ENCODE measurements around the gene CCR5.
"Not testable (repeated sequence)": the region's sequence is repeated elsewhere in the genome, so short reads cannot be mapped to it uniquely, and the experiment has no call there.

Gene CCR5

DNA sequence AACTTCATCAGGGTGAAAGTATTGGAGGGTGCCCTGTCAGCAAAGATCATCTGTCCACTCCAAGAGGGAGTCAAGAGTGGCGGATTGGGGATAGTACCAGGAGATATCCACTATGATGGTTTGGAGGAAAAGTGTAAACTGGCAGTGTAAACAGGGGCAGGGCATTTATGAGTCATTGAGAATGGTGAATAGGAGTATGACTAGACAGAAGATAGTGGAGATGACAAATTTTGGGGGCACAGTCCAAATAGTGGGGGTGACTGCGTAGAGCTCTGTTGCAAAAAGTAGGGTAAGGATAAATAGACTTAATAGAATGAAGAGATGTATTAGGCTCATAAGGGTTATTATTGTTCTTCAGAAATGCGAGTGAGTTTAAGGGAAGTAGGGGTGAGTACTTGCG, 18.1 kb downstream of the CCR5 start:
- not testable (repeated sequence) for DNase-seq

DNA sequence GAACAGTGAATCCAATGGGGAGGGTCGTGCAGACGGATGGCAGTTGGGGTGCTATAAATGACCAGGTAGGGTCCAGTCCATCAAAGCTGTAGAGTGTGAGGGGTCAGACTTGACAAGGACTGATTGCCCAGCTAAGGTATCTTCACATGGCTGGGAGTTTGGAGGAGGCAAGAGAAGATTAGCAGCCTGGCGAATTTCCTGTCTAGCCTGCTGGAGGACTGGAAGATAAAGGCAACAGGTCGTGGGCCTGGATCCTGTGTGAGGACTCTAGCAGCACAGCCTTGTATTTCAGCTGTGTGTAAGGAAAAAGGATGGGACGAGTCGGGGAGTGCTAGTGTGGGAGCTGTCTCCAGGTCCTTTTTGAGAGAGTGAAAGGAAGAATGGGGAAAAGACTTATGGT, 18.6 kb downstream of the CCR5 start:
- no peak for DNase-seq

DNA sequence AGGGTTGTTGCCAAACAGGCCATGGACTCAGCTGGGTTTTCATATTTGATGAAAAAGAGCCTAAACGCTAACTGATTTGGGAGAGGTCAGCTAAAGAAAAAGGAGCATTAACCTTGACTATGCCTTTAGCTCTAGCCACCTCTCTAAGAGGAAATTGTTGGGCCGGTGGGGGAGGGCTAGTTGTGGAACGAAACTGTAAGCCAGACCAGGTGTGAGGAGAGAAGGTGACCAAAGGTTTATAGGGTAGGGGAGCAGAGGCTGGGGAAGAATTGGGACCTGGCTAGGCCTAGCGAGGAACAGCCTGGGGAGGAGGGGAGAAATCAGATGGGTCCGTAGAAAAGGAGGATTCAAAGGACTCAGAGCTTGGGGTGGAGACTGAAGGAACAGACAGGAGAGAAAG, 20.8 kb downstream of the CCR5 start:
- not testable (repeated sequence) for DNase-seq

DNA sequence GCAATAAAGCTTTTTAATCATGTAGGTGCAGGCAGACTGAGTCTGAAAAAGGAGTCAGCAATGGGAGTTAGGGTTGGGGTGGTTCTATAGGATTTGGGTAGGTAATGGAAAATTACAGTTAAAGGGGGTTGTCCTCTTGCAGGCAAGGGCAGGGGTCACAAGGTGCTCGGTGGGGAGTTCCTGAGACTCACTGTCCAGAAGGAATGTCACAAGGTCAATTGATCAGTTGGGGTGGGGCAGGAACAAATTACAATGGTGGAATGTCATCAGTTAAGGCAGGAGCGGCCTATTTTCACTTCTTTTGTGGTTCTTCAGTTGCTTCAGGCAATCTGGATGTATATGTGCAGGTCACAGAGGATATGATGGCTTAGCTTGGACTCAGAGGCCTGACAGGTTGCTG, 22.3 kb downstream of the CCR5 start:
- no peak for DNase-seq

DNA sequence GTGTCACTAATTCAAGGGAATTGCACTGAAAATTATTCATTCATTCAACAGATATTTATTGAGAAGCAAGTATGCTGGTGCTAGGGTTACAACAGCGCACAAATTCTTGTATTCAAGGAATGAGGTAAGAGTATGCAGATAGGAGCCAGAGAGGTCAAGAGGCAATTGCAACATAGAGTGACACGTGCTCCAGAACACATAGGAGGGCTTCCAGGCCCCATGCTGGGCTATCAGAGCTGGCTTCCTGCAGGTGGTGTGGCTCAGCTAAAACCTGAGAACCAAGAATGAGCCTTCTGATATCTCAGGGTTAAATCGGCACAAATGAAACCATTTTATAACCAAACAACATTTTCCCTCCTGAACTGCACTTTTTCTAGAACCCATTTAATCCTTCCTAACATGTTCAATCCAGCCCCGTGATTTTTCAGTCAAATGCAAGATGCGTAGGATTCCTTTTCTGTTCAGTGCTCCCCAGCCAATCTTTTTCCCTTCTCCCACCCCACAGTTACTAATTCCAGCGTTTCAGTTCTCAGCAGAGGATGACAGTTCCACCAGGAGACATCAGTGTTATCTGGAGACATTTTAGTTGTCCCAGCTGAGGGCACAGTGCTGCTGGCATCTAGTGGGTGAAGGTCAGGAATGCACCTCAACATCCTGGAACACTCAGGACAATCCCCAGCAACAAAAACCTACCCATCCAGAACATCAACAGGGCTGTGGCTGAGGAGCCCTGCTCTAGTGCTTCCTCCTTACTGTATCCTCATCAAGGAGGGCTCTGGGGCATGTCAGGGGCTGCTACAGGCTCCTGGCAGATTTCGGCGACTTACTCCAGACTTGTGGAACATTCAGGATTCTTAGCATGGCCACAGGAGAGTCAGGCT, 23.0 kb downstream of the CCR5 start:
- DNase-seq: no peak

DNA sequence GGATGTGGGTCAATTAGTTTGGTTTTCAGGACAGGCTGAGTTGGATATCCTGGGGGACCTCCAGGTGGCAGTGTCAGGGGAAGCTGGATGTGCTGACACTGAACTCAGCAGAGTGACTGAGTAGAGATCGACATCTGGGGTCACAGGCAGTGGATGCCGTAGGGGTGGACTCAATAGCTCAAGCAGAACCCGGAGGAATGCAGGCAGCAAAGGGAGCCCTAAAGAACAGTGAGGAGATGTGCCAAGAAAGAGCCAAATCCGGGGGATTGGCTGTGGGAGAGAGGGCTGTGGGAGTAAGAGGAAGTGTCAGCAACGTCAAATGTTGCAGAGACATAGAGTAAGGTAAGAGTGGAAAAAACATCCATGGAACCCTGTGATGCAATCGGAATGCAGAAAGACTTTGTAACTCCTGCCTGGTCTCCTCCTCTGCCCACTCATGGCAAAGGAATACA, 24.5 kb downstream of the CCR5 start:
- DNase-seq: no peak

DNA sequence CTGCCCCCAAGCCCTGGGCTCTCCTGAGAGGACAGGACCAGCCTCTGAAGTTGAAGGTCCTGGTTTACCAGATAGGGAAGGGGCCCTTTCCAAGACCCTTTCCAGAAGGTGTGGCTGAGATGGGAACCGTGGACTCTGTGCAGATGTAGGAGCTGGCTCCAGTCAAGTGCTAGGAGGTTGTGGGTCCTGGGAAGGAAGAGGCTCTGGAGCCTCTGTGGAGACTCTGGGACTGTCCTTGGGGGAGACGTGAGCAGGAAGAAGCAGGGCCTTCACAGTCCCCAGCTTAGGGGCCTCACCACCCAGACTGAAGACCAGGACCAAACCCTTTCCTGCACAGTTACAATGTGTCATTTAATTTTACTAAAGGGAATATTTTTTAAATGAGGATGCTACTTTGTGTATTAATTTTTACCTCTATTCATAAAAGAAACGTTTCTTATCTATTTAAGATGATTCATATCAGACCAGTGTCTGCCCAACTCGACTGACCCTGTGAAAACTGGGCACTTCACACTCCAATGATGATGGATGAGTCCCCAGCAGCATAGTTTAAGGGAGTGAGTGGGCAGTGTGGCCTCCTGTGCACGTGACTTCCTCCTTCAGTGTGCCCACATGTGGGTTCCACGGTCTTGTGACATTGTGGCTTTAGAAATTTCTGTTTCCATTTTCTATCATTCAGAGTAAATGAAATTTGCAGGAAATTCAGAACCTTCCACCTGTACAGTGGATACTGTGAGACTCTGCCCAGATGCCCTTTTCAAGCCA, 25.2 kb downstream of the CCR5 start:
- no peak for DNase-seq

DNA sequence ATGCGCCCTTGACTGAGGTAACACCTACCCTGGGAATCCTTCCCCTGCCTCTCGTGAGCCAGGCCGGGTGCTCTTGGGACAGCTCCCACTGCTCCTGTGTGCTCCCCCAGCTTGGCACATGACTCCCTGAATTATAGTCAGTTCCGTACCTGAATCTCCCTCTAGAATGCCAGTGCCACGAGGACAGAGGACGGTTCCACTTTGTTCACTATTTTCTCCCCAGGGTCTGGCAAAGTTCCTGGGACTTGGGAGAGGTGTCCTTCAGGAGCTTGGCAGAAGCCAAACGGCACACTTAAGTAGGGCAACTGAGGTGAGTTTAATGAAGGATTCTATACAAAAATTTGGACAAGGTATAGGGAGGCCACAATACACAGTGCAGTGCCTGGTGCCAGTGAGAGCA, 26.4 kb downstream of the CCR5 start:
- DNase-seq: no peak

DNA sequence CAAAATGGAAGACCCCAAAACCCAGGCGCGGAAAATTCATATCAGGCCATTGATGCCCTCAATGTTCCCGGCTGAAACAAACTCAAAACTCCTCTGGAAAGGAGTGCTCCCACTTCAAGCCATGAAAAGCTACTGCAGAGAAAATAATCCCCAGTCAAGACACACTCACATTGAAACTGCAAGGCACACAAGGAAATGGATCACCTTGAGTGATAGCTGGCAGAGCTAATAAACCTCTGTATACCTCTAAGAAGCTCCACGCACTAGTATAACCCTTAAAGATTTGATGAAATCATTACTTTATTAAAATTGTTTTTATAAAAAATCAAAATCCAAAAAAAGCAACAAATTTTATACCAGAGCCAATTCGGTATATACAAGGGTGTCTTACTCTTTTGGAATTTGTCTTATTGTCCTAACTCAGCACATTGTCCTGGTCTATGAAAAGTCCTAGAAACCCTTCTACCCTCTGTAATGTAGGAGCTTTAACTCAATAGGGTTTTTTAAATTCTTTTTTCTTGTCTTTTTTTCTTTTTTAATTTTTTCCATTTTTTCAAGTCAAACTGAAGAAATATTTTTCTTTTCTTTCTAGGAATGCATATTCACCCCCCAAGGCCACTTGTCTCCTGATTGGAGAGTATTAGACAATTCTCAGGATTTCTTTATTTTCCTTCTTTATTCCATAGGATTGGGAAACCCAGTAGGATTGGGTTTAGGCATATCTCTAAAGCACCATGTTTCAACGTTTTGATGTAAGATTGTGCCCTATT, 27.6 kb downstream of the CCR5 start:
- no peak for DNase-seq

DNA sequence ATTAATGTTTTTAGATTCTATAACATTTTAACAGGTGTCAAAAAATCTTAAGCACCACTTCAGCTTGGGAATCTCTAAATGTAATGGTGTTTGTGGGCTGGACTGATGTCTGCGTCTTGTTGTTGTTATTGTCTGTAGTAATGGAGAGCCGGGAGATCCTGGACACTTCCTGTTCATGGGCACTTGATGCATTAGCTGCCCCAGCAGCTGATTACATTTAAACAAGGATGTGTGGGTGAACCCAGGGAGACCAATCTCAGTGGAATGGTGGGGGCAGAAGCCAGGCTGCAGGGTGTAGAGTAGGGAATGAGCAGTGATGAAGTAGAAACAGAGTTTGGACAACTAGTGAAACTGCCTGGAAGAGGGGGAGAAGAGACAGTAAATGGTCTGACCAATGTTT, 28.4 kb downstream of the CCR5 start:
- no peak for DNase-seq

DNA sequence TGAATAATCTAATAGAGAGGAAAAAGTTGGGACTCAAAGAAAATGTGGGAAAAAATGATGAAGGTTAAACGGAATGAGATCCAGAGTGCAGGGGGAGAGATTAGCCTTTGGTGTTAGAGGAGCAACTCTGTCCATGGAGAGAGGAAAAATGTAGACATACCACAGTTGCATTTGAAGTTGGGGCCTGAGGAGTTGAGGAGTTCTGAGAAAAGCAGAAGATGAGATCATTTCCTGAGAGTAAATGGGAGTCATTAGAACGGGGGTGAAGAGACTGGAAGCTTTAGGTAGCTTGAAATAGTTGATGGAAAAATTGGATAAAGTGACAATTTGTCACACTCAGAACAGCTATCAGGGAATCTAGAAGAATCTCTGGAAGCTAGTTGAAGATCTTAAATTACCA, 28.8 kb downstream of the CCR5 start:
- DNase-seq: no peak

DNA sequence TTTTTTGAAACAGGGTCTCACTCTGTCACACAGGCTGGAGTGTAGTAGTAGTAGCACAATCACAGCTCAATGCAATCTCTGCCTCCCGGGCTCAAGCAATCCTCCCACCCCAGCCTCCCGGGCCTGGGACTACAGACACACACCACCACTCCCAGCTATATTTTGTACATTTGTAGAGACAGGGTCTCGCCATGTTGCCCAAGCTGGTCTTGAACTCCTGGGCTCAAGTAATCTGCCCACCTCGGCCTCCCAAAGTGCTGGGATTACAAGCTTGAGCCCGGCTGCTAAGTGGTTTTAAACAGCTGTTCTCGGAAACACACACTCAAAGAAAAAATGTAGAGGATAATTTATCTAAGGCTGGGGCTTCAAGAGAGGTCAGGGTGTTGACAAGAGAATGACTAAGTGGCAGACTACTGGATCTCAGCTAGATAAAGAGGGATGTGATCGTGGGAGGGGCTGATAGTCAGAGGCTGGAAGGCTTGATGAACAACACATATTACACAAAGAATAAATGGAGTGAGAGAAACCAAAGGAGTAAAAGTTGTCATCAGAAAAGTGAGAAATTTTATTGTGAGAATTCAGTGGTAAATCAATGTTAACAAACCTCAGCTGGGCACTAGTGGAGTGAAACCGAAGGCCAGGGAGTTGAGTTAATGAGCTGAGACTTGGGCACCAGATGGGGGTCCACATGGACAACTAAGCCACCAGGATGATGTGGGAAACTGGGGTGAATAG, 29.4 kb downstream of the CCR5 start:
- no peak for DNase-seq

DNA sequence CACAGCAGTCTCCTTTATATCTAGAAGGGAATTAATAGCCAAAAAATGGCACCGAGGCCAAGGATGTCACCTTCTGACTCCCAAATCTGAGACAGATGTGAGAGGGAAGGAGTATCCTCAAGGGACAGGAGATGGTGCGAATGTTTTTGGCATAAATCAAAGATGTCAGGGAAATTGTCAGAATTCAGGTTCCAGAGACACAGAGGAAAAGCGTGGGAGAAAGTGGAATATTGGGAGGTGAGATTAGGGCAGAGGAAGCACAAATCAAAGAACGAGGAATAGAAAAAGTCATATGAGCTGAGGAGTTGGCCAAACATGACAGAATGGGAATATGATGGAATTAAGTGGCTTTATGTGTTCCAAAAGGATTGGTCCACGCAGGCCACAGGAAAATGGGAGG, 30.1 kb downstream of the CCR5 start:
- DNase-seq: no peak

DNA sequence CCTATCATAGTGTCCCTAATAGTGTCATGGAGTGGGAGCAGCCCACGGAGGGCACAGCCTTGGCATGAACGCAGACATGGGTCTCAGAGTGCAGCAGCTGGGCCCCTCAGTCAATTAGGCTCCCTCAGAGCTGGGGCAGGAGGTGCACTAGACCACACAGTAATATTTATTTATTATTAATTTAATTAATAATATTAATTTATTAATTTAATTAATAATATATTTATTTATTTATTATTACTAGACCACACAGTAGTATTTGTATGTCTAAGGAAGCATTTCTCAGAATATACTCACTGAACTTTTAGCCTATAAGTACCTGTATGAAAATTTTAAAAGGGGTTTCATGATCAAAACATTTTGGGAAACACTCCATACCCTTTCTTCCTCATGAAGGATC, 30.8 kb downstream of the CCR5 start:
- no peak for DNase-seq

DNA sequence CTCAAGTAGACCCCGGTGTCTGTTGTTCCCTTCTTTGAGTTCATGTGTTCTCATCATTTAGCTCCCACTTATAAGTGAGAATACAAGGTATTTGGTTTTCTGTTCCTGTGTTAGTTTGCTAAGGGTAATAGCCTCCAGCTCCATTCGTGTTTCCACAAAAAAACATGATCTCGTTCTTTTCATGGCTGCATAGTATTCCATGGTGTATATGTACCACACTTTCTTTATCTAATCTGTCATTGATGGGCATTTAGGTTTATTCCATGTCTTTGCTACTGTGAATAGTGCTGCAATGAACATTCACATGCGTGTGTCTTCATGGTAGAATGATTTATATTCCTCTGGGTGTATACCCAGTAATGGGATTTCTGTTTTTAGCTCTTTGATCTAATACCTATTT, 32.2 kb downstream of the CCR5 start:
- DNase-seq: not testable (repeated sequence)

DNA sequence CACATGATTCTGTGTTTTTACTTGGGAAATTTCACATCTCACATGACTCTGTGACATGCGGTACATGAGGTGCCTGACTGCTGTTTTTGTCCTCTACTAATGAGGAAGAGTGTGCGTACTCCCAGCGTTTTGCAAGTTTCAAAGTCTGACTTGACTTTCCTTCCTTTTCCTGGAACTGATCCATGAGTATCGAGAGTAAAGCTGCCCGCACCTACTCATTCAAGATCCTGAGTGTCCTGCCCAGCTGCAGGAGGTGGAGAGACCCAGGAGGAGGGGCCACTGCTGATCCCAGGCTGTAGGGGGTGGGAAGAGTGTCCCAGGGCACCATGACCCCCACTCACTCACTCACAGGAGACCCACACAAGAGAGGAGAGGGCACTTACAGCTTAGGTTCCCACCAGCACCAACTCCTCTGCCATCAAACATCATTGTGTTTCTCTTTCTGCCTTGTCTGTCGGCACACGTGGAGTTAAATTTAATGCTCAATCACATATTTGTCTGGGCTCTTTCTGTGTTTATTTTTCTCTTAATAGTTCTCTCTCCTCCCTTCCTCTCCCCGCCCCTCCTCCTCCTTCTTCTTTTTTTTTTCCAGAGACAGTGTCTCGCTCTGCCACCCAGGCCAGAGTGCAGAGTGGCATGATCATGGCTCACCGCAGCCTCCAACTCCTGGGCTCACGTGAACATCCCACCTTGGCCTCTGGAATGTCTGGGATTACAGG, 34.7 kb downstream of the CCR5 start:
- DNase-seq: no peak

DNA sequence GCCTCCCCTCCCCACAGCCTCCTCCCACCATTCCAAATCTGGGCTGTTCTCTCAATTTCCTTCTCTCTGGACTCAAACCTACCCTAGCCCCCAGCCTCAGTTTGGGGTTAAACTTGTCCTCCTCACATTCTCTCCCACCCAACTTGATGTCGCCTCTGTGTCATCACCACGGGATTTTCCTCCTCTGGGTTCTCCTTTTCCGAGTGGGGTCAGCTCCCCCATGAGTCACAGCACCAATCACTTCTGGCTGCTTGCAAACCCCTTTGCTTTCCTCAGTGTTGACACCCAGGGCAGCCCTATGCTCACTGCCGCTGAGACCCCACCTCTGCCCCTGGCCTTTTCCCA, 35.7 kb downstream of the CCR5 start:
- DNase-seq: no peak

DNA sequence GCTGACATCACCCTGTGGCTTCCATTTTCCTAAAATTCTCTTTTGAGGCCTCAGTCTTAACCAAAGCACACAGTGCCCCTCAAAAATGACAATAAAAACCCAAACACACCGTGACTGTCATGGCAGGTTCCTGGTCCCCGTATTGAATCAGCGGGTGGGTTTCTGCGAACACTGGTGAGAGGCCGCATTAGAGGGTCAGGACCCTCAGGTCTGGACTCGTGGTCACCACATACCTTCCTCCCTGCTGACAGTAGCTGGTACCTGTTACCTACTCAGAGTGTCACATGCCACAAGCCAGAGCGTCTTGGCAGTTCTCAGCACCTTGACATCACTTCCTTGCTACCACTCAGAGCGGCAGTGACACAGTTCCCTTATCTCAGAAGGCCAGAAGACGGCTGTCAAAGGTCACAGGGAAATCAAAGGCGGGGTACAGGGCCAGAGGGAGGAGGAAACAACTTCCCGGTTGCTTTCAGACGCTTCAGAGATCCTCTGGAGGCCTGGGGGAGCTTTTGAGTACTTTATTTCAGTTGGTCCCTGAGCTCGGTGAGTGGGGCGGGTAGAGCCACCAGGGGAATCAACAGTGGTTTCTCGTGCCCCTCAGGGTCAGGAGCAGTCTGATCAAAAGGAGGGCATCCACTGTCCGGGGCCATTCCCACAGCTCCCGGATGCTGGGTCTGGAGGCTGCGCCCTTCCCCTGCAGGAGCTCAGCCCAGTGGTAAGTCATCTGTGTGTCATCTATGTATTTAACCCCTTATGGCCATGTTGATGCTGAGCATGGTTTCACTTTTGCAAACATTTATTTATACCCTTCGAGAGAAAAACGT, 36.3 kb downstream of the CCR5 start, which contains the start of the genes CCR5AS and CCRL2:
Gene CCR5AS, minus strand, starts transcription at position 279 of the 824 bp plus-strand sequence.
Gene CCRL2, plus strand, starts transcription at position 472 of the 824 bp plus-strand sequence. CDS start 821 bp downstream, outside the sequence.
- DNase-seq: peak; percentile 45

DNA sequence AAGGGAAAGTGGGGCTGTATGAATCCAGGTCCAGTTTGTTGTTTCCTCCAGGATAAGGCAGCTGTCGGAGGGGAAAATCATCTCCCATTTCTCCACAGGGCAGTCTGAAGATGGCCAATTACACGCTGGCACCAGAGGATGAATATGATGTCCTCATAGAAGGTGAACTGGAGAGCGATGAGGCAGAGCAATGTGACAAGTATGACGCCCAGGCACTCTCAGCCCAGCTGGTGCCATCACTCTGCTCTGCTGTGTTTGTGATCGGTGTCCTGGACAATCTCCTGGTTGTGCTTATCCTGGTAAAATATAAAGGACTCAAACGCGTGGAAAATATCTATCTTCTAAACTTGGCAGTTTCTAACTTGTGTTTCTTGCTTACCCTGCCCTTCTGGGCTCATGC, 37.2 kb downstream of the CCR5 start:
- no peak for DNase-seq

DNA sequence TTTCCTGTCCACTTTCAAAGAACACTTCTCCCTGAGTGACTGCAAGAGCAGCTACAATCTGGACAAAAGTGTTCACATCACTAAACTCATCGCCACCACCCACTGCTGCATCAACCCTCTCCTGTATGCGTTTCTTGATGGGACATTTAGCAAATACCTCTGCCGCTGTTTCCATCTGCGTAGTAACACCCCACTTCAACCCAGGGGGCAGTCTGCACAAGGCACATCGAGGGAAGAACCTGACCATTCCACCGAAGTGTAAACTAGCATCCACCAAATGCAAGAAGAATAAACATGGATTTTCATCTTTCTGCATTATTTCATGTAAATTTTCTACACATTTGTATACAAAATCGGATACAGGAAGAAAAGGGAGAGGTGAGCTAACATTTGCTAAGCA, 38.1 kb downstream of the CCR5 start:
- no peak for DNase-seq

Measured in CD4-positive, alpha-beta T cell treated with Interleukin-6 for 4 hours (primary cell).